ENCODE results near the gene ZNF577. TPM values are rescaled to one million over a fixed set of nuclear protein-coding genes. Genes with fewer than 3 reads are reported as not detected.

Gene ZNF577
- total RNA-seq, 1 donor from 2014 or later, result 9.3 TPM

GRCh38 chr19:51821921-51822320 lies 65.8 kb downstream of the ZNF577 start:
- H3K4me1 Mint-ChIP-seq (ENCODE audit: unreplicated experiment), result no peaks in the 10 kb centered on the region
- peaks cover 16% of the 10 kb centered on the region for H3K36me3 Mint-ChIP-seq (ENCODE audit: low read depth, unreplicated experiment)
- H3K27me3 Mint-ChIP-seq (ENCODE audit: unreplicated experiment), result peaks cover 3% of the 10 kb centered on the region
- no peak overlapping the region for H3K27ac Mint-ChIP-seq (ENCODE audit: unreplicated experiment)
- TF ChIP-seq CTCF (IDR thresholded peaks at IDR 0.05; ENCODE audit: unreplicated experiment), result no peak
- no peak overlapping the region for H3K4me3 Mint-ChIP-seq (ENCODE audit: unreplicated experiment)
- no peak for DNase-seq (ENCODE audit: low spot score)
- peaks cover 35% of the 10 kb centered on the region for H3K9me3 Mint-ChIP-seq (ENCODE audit: unreplicated experiment)

GRCh38 chr19:51821456-51821855 lies 66.3 kb downstream of the ZNF577 start:
- no peak for TF ChIP-seq CTCF (IDR thresholded peaks at IDR 0.05; ENCODE audit: unreplicated experiment)
- no peak overlapping the region for H3K27ac Mint-ChIP-seq (ENCODE audit: unreplicated experiment)
- DNase-seq (ENCODE audit: low spot score), result no peak
- H3K27me3 Mint-ChIP-seq (ENCODE audit: unreplicated experiment), result peaks cover 3% of the 10 kb centered on the region
- H3K4me1 Mint-ChIP-seq (ENCODE audit: unreplicated experiment), result no peaks in the 10 kb centered on the region
- peaks cover 35% of the 10 kb centered on the region for H3K9me3 Mint-ChIP-seq (ENCODE audit: unreplicated experiment)
- no peak overlapping the region for H3K4me3 Mint-ChIP-seq (ENCODE audit: unreplicated experiment)
- H3K36me3 Mint-ChIP-seq (ENCODE audit: low read depth, unreplicated experiment), result peaks cover 16% of the 10 kb centered on the region

Other genes starting within 250 kb of the ZNF577 start
- gene SIGLEC14, start 241.1 kb downstream of the ZNF577 start, total RNA-seq (ENCODE audit: unreplicated experiment), result 0.21 TPM
- gene SPACA6, start 194.6 kb downstream of the ZNF577 start, total RNA-seq (ENCODE audit: unreplicated experiment), result 12.9 TPM
- gene HAS1, start 164.0 kb downstream of the ZNF577 start, total RNA-seq (ENCODE audit: unreplicated experiment), result not detected
- 0.67 TPM for gene FPR1, start 136.1 kb downstream of the ZNF577 start, total RNA-seq (ENCODE audit: unreplicated experiment)
- gene FPR2, start 126.8 kb downstream of the ZNF577 start, total RNA-seq (ENCODE audit: unreplicated experiment), result 0.74 TPM
- gene FPR3, start 92.8 kb downstream of the ZNF577 start, total RNA-seq (ENCODE audit: unreplicated experiment), result not detected
- 17.2 TPM for gene ZNF649, start 17.1 kb upstream of the ZNF577 start, total RNA-seq (ENCODE audit: unreplicated experiment)
- gene ZNF613, start 39.5 kb upstream of the ZNF577 start, total RNA-seq (ENCODE audit: unreplicated experiment), result 10.9 TPM
- gene ZNF350, start 98.9 kb upstream of the ZNF577 start, total RNA-seq (ENCODE audit: unreplicated experiment), result 8.9 TPM
- gene ZNF615, start 120.3 kb upstream of the ZNF577 start, total RNA-seq (ENCODE audit: unreplicated experiment), result 13.5 TPM
- gene ZNF614, start 140.4 kb upstream of the ZNF577 start, total RNA-seq (ENCODE audit: unreplicated experiment), result 12.1 TPM
- gene ZNF432, start 160.9 kb upstream of the ZNF577 start, total RNA-seq (ENCODE audit: unreplicated experiment), result 10.3 TPM
- gene ZNF841, start 207.8 kb upstream of the ZNF577 start, total RNA-seq (ENCODE audit: unreplicated experiment), result 16.3 TPM